Measurements from ENCODE around the gene C1R. TPM values are rescaled to one million over a fixed set of nuclear protein-coding genes. Genes with fewer than 3 reads are reported as not detected.
"Not testable (repeated sequence)": the region's sequence is repeated elsewhere in the genome, so short reads cannot be mapped to it uniquely, and the experiment has no call there.

Gene C1R
- total RNA-seq, 6 experiments from 2014 or later: 9.3 to 43.4 (median 36.0) TPM

DNA sequence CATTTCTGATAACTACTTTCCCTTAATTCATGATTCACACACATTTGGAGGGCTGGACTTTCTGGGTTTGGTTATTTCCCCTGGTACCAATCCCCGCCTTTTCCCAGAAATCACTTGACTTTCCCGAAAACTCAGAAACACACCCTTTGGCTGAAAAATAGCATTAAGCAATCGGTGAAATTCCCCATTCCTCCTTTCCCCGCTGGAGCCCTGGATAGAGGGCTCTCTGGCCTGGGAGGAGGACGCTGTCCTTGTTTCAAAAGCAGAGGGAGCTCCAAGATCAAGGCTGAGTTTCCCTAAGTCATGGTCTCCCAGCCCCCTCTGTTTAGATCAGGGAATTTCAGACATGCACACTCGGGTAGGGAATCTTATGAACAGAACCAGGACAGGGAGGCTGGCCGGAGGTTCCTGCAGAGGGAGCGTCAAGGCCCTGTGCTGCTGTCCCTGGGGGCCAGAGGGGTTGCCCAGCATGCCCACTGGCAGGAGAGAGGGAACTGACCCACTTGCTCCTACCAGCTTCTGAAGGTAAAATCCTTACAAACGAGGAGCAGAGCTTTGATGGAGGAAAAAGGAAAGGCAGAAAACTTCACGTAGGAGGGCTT, 31.8 kb downstream of the C1R start, which contains the start of gene C1S:
Gene C1S, plus strand, starts transcription at position 366 of the 602 bp plus-strand sequence. CDS start 1,195 bp downstream, outside the sequence.
- H3K4me3 Mint-ChIP-seq: peak within 1 kb of the TSS; percentile 89
- peaks cover 19% of the 10 kb centered on the region for H3K4me1 Mint-ChIP-seq (ENCODE audit: low read depth)
- DNase-seq: peak; percentile 94
- H3K27me3 Mint-ChIP-seq (ENCODE audit: insufficient read depth): peaks cover 18% of the 10 kb centered on the region
- H3K27ac Mint-ChIP-seq: peak within 1 kb of the TSS; percentile 95
- TF ChIP-seq, protein P1, sequence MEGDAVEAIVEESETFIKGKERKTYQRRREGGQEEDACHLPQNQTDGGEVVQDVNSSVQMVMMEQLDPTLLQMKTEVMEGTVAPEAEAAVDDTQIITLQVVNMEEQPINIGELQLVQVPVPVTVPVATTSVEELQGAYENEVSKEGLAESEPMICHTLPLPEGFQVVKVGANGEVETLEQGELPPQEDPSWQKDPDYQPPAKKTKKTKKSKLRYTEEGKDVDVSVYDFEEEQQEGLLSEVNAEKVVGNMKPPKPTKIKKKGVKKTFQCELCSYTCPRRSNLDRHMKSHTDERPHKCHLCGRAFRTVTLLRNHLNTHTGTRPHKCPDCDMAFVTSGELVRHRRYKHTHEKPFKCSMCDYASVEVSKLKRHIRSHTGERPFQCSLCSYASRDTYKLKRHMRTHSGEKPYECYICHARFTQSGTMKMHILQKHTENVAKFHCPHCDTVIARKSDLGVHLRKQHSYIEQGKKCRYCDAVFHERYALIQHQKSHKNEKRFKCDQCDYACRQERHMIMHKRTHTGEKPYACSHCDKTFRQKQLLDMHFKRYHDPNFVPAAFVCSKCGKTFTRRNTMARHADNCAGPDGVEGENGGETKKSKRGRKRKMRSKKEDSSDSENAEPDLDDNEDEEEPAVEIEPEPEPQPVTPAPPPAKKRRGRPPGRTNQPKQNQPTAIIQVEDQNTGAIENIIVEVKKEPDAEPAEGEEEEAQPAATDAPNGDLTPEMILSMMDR (IDR thresholded peaks at IDR 0.05): peak; percentile 83
- H3K36me3 Mint-ChIP-seq (ENCODE audit: low read depth): no peaks in the 10 kb centered on the region
- no peaks in the 10 kb centered on the region for H3K9me3 Mint-ChIP-seq

DNA sequence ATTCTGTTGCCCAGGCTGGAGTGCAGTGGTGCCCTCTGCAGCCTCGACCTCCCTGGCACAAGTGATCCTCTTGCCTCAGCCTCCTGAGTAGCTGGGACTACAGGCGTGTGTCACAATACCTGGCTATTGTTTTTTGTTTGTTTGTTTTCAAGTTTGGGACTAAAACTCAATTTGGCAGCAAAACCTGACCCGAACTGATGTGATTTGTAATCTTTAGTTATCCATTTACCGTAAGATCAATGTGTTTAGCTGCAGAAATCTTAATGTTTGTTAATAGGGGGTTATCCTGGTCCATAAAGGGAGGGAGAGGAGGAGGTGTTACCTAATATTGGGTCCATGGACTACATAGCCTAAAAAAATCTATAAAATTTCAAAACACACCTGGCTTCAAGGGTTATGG, 32.5 kb downstream of the C1R start:
- Mint-ChIP-seq H3K4me1 (ENCODE audit: low read depth) (peaks cover 19% of the 10 kb centered on the region), H3K27ac (peak overlapping the region; percentile 95), H3K4me3 (no peak overlapping the region; the same call in 1 of the 2 replicates), H3K36me3 (ENCODE audit: low read depth) (no peaks in the 10 kb centered on the region), H3K9me3 (no peaks in the 10 kb centered on the region), H3K27me3 (ENCODE audit: insufficient read depth) (peaks cover 24% of the 10 kb centered on the region)
- no peak for DNase-seq
- TF ChIP-seq, protein P1 (IDR thresholded peaks at IDR 0.05): no peak

DNA sequence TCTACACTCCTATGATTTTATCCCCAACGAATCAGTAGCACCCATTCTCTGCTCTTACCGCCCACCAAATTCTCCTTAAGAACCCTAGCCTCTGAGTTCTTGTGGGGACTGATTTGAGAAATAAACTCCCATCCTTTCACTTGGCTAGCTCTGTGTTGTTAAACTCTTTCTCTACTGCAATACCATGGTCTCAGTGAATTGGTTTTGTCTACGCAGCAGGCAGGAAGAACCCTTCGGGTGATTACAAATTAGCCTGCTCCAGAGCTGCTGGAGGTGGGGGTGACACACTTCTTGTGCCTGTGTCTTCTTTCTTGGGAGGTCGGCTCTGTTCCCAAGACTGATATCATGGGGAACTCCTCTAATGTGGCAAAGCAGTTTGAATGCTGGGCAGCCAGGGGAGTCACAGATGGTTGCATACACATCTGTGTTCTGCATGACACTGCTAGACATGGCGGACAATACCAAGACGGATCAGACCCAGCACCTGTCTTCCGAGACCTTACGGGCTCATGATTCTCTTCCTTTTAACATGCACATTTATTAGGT, 33.3 kb downstream of the C1R start:
- Mint-ChIP-seq H3K36me3 (ENCODE audit: low read depth) (no peaks in the 10 kb centered on the region), H3K4me3 (no peak overlapping the region), H3K4me1 (ENCODE audit: low read depth) (peaks cover 19% of the 10 kb centered on the region), H3K9me3 (no peaks in the 10 kb centered on the region), H3K27ac (no peak overlapping the region), H3K27me3 (ENCODE audit: insufficient read depth) (peaks cover 31% of the 10 kb centered on the region)
- no peak for DNase-seq
- TF ChIP-seq, protein P1 (IDR thresholded peaks at IDR 0.05): no peak

DNA sequence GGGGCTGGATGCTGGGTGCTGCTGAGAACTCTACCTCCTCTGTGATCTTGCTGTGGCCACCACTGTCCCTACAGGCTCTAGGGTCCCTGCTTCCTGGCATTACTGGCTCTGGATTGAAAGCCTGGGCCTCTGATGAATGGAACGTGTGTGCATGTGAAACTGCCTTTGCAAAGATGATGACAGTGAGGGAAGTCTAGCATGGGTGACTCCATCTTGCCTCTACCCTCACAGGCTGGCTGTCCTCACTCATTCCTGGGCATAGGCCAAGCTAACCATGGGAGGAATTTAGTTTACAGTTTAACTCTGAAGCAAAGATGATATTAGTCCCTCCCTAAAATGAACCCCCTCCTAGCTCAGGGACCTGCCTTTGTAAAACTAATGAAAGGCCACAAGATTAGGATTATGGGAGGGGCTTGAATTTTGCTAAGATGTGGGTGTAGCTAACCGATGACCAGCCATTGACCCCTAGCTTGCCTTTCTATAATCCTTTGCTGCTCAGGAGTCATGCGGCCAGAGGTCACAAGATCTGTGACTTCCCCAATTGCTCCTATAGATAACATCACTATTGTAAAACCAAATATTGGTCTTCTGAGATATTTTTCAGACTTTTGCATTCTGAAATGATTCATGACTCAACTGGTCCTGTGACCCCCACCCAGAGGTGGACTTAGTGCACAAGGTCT, 33.9 kb downstream of the C1R start:
- Mint-ChIP-seq H3K4me1 (ENCODE audit: low read depth) (peaks cover 19% of the 10 kb centered on the region), H3K27ac (no peak overlapping the region), H3K4me3 (no peak overlapping the region), H3K36me3 (ENCODE audit: low read depth) (no peaks in the 10 kb centered on the region), H3K27me3 (ENCODE audit: insufficient read depth) (peaks cover 31% of the 10 kb centered on the region), H3K9me3 (no peaks in the 10 kb centered on the region)
- no peak for DNase-seq
- TF ChIP-seq, protein P1 (IDR thresholded peaks at IDR 0.05): no peak

DNA sequence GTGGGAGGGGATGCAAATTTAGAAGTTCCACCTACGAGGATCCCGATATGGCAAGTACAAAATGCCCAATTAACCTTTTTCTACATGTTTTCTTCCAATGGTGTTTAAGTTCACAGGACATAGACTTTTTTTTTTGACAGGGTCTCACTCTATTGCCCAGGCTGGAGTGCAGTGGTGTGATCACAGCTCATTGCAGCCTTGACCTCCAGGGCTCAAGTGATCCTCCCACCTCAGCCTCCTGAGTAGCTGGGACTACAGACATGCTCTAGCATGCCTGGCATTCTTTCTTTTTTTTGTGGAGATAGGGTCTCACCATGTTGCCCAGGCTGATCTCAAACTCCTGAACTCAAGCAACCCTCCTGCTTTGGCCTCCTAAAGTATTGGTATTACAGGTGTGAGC, 36.5 kb downstream of the C1R start:
- Mint-ChIP-seq H3K27me3 (ENCODE audit: insufficient read depth) (peaks cover 47% of the 10 kb centered on the region), H3K4me1 (ENCODE audit: low read depth) (peaks cover 12% of the 10 kb centered on the region)
- not testable (repeated sequence) for DNase-seq; H3K27ac Mint-ChIP-seq; H3K9me3 Mint-ChIP-seq; H3K36me3 Mint-ChIP-seq (ENCODE audit: low read depth); H3K4me3 Mint-ChIP-seq

DNA sequence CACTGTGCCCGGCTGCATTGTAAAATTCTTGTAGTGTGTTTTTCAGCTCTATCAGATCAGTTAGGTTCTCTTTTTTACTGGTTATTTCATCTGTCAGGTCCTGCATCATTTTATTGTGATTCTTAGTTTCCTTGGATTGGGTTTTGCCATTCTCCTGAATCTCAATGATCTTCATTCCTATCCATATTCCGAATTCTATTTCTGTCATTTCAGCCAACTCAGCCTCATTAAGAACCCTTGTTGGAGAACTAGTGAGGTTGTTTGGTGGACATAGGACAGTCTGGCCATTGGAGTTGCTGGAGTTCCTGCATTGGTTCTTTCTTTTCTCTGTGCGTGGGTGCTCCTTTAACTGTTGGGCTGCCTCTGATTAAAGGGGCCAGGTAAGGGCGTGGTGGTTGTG, 37.3 kb downstream of the C1R start:
- no peak for DNase-seq
- Mint-ChIP-seq H3K4me1 (ENCODE audit: low read depth) (peaks cover 4% of the 10 kb centered on the region), H3K36me3 (ENCODE audit: low read depth) (no peaks in the 10 kb centered on the region), H3K27me3 (ENCODE audit: insufficient read depth) (peaks cover 47% of the 10 kb centered on the region), H3K27ac (no peak overlapping the region), H3K4me3 (no peak overlapping the region), H3K9me3 (no peaks in the 10 kb centered on the region)
- TF ChIP-seq, protein P1 (IDR thresholded peaks at IDR 0.05): no peak

DNA sequence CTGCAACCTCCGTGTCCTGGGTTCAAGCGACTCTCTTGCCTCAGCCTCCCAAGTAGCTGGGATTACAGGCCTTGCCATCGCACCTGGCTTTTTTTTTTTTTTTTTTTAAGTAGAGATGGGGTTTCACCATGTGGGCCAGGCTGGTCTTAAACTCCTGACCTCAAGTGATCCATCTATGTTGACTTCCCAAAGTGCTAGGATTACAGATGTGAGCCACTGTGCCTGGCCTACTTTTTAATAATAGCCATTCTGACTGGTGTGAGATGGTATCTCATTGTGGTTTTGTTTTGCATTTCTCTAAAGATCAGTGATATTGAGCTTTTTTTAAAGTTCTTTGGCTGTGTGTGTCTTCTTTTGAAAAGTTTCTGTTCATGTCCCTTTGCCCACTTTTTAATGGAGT, 42.3 kb downstream of the C1R start:
- DNase-seq; H3K36me3 Mint-ChIP-seq (ENCODE audit: low read depth); H3K4me3 Mint-ChIP-seq; H3K27ac Mint-ChIP-seq; H3K4me1 Mint-ChIP-seq (ENCODE audit: low read depth); H3K9me3 Mint-ChIP-seq: not testable (repeated sequence)
- H3K27me3 Mint-ChIP-seq (ENCODE audit: insufficient read depth): peaks cover 27% of the 10 kb centered on the region

DNA sequence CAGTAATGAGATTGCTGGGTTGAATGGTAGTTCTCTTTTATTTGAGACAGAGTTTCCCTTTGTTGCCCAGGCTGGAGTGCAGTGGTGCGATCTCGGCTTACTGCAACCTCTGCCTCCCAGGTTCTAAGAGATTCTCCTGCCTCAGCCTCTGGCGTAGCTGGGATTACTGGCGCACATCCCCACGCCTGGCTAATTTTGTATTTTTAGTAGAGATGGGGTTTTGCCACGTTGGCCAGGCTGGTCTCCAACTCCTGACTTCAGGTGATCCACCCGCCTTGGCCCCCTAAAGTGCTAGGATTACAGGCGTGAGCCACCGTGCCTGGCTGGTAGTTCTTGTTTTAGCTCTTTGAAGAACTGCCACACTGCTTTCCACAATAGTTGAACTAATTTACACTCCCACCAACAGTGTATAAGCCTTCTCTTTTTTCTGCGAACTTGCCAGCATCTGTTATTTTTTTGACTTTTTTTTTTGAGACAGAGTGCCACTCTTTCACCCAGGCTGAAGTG, 42.7 kb downstream of the C1R start:
- H3K9me3 Mint-ChIP-seq; H3K27ac Mint-ChIP-seq; H3K36me3 Mint-ChIP-seq (ENCODE audit: low read depth); H3K4me1 Mint-ChIP-seq (ENCODE audit: low read depth); DNase-seq; H3K4me3 Mint-ChIP-seq: not testable (repeated sequence)
- H3K27me3 Mint-ChIP-seq (ENCODE audit: insufficient read depth): peaks cover 24% of the 10 kb centered on the region
